SK-N-SH (cell line): ENCODE results near the gene OLFM1. TPM values are rescaled to one million over a fixed set of nuclear protein-coding genes. Genes with fewer than 3 reads are reported as not detected.

Experiments used
- CTCF ChIA-PET: fragments of 300-600, 350-600 bp; formaldehyde crosslinking; extraction: SDS; loops from one replicate; lab custom pipeline; 2021; lab: Yijun Ruan, JAX
- POLR2A ChIA-PET: fragments of 350-600 bp; sonication (Branson Sonifier 250); formaldehyde crosslinking; extraction: SDS; loops from one replicate; lab custom pipeline; 2020; ENCODE audit warnings: antibody characterized with exemption, inconsistent platforms; lab: Yijun Ruan, JAX
- DNase-seq: peaks from one replicate; pipeline ENCODE4 v3.0.0; 2012
- H2AFZ ChIP-seq: fragments of 200-600 bp; sonication (generic); 2 replicates; pipeline ENCODE4 v1.8.1; 2016; ENCODE audit warnings: antibody characterized with exemption, mild to moderate bottlenecking, low read depth
- H3F3A ChIP-seq: fragments of 200-600 bp; sonication (generic); replicated peaks from 2 replicates; pipeline ENCODE3; 2016; ENCODE audit warnings: antibody characterized with exemption, mild to moderate bottlenecking; ENCODE audit not compliant: insufficient read depth
- H3K27ac ChIP-seq, 2 experiments: fragments of 200-500 bp in 1 of 2; fragments of 200-600 bp in 1 of 2; sonication (Bioruptor generic) in 1 of 2; sonication (generic), shearing (Covaris generic) in 1 of 2; 2 replicates each; pipeline versions ENCODE4 v1.5.1 to v1.6.1; 2014 to 2016; ENCODE audit warnings: low read depth in 2 of 2, inconsistent platforms in 1 of 2, low read length in 1 of 2, mild to moderate bottlenecking in 1 of 2, mixed read lengths in 1 of 2
- H3K27me3 ChIP-seq: fragments of 200-600 bp; sonication (generic), shearing (Covaris generic); 2 replicates; pipeline ENCODE4 v1.6.1; 2016; ENCODE audit warnings: mixed run types; ENCODE audit not compliant: insufficient read depth
- H3K36me3 ChIP-seq, 2 experiments: fragments of 200-500 bp in 1 of 2; fragments of 200-600 bp in 1 of 2; sonication (Bioruptor generic) in 1 of 2; sonication (generic) in 1 of 2; replicated peaks in 1 of 2; 2 replicates each; pipeline versions ENCODE3 to v1.5.1; 2014 to 2016; ENCODE audit warnings: low read length in 1 of 2, mild to moderate bottlenecking in 1 of 2; ENCODE audit not compliant: insufficient read depth in 2 of 2, control insufficient read depth in 1 of 2
- H3K4me1 ChIP-seq, 2 experiments: fragments of 200-500 bp in 1 of 2; fragments of 200-600 bp in 1 of 2; sonication (Bioruptor generic) in 1 of 2; sonication (generic), shearing (Covaris generic) in 1 of 2; 2 replicates each; pipeline versions ENCODE4 v1.5.1 to v1.6.1; 2014 to 2016; ENCODE audit warnings: low read depth in 1 of 2, low read length in 1 of 2, mixed run types in 1 of 2; ENCODE audit not compliant: insufficient read depth in 2 of 2, control insufficient read depth in 1 of 2
- H3K4me2 ChIP-seq: fragments of 200-600 bp; sonication (generic), shearing (Covaris generic); 2 replicates; pipeline ENCODE4 v1.6.1; 2017; ENCODE audit warnings: mixed run types
- H3K4me3 ChIP-seq, 2 experiments: fragments of 200-500 bp in 1 of 2; fragments of 200-600 bp in 1 of 2; sonication (Bioruptor generic) in 1 of 2; sonication (generic), shearing (Covaris generic) in 1 of 2; 2 replicates each; pipeline versions ENCODE4 v1.5.1 to v1.8.1; 2014 to 2016; ENCODE audit warnings: low read depth in 2 of 2, inconsistent platforms in 1 of 2, low read length in 1 of 2, mild to moderate bottlenecking in 1 of 2, mixed read lengths in 1 of 2, moderate library complexity in 1 of 2
- H3K79me2 ChIP-seq: fragments of 200-600 bp; sonication (generic); 2 replicates; pipeline ENCODE4 v1.8.1; 2017; ENCODE audit warnings: mild to moderate bottlenecking; ENCODE audit not compliant: insufficient read depth
- H3K9ac ChIP-seq: fragments of 200-600 bp; sonication (generic); 2 replicates; pipeline ENCODE4 v1.6.1; 2017; ENCODE audit warnings: mixed run types
- H3K9me2 ChIP-seq: fragments of 200-600 bp; sonication (generic); 2 replicates; pipeline ENCODE4 v1.6.1; 2017; ENCODE audit warnings: mixed run types
- H3K9me3 ChIP-seq: fragments of 200-600 bp; sonication (generic); 2 replicates; pipeline ENCODE4 v1.6.1; 2017; ENCODE audit warnings: mixed run types, mild to moderate bottlenecking, moderate library complexity
- H4K20me1 ChIP-seq: fragments of 200-600 bp; sonication (generic); 2 replicates; pipeline ENCODE4 v1.6.1; 2017; ENCODE audit warnings: mild to moderate bottlenecking, mixed run types; ENCODE audit not compliant: insufficient read depth
- CHD2 ChIP-seq: fragments of 150-350 bp; IDR thresholded peaks from 2 replicates; pipeline ENCODE4 v1.6.1; 2018; ENCODE audit warnings: low read length; ENCODE audit not compliant: partially characterized antibody
- ELF1 ChIP-seq: IDR thresholded peaks from 2 replicates; pipeline ENCODE4 v1.4.0; 2012
- EZH2phosphoT487 ChIP-seq: fragments of 200-600 bp; sonication (generic); IDR thresholded peaks from 2 replicates; pipeline ENCODE4 v1.6.1; 2017; ENCODE audit warnings: low read depth, mixed run types, mild to moderate bottlenecking, antibody characterized with exemption, moderate library complexity, borderline replicate concordance
- FOXM1 ChIP-seq: IDR thresholded peaks from 2 replicates; pipeline ENCODE4 v1.4.0; 2012; ENCODE audit warnings: low read depth, mild to moderate bottlenecking
- JUND ChIP-seq: IDR thresholded peaks from 2 replicates; pipeline ENCODE4 v1.4.0; 2012
- NFIC ChIP-seq: IDR thresholded peaks from 2 replicates; pipeline ENCODE4 v1.4.0; 2012; ENCODE audit warnings: borderline replicate concordance
- NRF1 ChIP-seq: IDR thresholded peaks from 2 replicates; pipeline ENCODE4 v1.6.1; 2012; ENCODE audit warnings: low read depth, mild to moderate bottlenecking, low read length
- POLR2AphosphoS5 ChIP-seq: IDR thresholded peaks from 2 replicates; pipeline ENCODE4 v1.6.1; 2012; ENCODE audit warnings: low read depth, low read length
- TAF1 ChIP-seq: IDR thresholded peaks from 2 replicates; pipeline ENCODE4 v1.6.1; 2012; ENCODE audit warnings: low read depth, mild to moderate bottlenecking, low read length, moderate library complexity, borderline replicate concordance
- TEAD4 ChIP-seq: IDR thresholded peaks from 2 replicates; pipeline ENCODE4 v1.4.0; 2012; ENCODE audit warnings: mild to moderate bottlenecking, borderline replicate concordance; ENCODE audit not compliant: insufficient read depth
- YY1 ChIP-seq: IDR thresholded peaks from 2 replicates; pipeline ENCODE4 v1.4.0; 2012; ENCODE audit warnings: low read depth, mild to moderate bottlenecking
- WGBS: methylation state at CpG from one replicate; pipeline ENCODE4 v1.1.6; 2017; ENCODE audit warnings: low lambda C conversion rate; 5-methylcytosine and 5-hydroxymethylcytosine counted together
- polyA plus RNA-seq, 3 experiments: library from polyadenylated mRNA; depleted of rRNA; stranded (reverse); fragments of >200 nt; gene quantifications; 2 replicates each; pipeline ENCODE4 v1.2.3, GENCODE V29; 2012
- TF ChIP-seq, protein P1 (sequence below): IDR thresholded peaks from 2 replicates; pipeline ENCODE4 v1.4.0; 2012; ENCODE audit warnings: low read depth, borderline replicate concordance
- TF ChIP-seq, protein P2 (sequence below): IDR thresholded peaks from 2 replicates; pipeline ENCODE4 v1.6.1; 2012; ENCODE audit warnings: mild to moderate bottlenecking, low read depth, low read length, moderate library complexity
- TF ChIP-seq, protein P3 (sequence below): fragments of 200-600 bp; sonication (generic); IDR thresholded peaks from 2 replicates; pipeline ENCODE4 v1.6.1; 2017; ENCODE audit warnings: antibody characterized with exemption, mild to moderate bottlenecking, moderate library complexity
- TF ChIP-seq, protein P4 (sequence below): IDR thresholded peaks from 2 replicates; pipeline ENCODE4 v1.4.0; 2012; ENCODE audit warnings: low read depth, borderline replicate concordance

Gene OLFM1
- polyA plus RNA-seq, 1 of the 3 experiments (the other 2 are of a cell fraction) = 15.9 TPM

DNA sequence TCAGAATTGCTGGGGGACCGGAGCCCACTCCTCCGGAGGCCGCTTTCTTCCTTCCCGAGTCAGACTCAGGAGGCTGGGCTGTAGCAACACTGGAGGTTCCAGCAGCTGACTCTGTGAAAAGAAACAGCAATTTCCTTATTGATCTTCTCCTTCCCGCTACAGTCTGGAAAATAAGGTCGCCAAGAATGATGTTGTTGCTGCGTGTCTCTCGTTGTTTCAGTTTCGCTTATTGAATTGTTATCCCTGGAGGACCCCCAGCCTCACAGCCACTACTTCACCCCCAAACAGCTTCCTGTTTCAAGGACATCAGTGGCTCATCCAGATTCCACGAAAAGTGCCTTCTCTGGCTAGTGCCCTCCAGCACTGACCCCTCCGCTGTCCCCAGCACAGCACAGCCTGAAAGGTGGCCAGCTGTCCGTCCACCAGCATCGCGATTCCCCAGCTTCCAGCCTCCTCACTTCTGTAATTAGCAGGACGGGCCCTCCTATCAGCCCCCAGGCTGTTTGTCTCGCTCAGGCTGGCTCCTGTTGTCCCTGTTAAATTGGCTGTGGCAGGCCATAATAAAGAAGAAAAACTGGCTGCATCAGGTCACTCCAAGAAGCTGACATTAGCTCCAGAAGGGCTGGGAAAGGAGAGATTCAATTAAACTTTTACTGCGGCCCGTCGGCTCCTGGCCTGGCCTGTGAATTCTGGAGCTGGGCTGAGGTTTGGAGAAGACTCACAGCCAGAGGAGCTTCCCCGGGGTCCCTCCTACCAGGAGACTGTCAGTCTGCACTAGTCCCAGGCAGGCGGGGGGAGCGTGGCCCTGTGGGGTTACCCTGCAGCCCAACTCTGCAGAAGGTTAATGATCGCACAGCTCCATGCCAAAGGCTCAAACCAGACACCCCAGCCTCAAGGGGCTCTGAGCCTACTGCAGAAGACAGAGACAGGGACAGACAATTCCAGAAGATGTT, 40.5 kb downstream of the OLFM1 start (continued):
- TF ChIP-seq, protein P1, sequence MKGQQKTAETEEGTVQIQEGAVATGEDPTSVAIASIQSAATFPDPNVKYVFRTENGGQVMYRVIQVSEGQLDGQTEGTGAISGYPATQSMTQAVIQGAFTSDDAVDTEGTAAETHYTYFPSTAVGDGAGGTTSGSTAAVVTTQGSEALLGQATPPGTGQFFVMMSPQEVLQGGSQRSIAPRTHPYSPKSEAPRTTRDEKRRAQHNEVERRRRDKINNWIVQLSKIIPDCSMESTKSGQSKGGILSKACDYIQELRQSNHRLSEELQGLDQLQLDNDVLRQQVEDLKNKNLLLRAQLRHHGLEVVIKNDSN = no peak
- TF ChIP-seq TAF1 = no peak

DNA sequence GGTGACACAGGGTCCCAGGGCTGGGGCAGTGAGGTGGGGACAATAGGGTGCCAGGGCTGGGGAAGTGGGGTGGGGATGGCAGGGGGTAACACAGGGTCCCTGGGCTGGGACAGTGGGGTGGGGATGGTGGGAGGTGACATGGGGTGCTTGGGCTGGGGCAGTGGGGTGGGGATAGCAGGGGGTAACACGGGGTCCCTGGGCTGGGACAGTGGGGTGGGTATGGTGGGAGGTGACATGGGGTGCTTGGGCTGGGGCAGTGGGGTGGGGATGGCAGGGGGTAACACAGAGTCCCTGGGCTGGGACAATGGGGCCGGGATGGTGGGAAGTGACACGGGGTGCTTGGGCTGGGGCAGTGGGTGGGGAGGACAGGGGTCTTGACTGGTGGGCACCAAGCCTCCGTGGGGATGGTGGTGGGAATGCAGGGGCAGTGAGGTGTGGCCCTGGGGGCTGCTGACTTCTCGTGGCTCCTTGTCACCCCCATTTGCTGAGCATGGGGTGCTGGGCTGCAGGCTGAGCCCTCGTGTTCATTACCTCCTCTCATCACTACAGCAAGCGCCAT, 41.7 kb downstream of the OLFM1 start:
- WGBS = 54% methylated on average over 6 of the region's 7 CpGs
- no peak for TF ChIP-seq JUND
- TF ChIP-seq, protein P1 = no peak
- TF ChIP-seq YY1 = no peak
- TF ChIP-seq, protein P2, sequence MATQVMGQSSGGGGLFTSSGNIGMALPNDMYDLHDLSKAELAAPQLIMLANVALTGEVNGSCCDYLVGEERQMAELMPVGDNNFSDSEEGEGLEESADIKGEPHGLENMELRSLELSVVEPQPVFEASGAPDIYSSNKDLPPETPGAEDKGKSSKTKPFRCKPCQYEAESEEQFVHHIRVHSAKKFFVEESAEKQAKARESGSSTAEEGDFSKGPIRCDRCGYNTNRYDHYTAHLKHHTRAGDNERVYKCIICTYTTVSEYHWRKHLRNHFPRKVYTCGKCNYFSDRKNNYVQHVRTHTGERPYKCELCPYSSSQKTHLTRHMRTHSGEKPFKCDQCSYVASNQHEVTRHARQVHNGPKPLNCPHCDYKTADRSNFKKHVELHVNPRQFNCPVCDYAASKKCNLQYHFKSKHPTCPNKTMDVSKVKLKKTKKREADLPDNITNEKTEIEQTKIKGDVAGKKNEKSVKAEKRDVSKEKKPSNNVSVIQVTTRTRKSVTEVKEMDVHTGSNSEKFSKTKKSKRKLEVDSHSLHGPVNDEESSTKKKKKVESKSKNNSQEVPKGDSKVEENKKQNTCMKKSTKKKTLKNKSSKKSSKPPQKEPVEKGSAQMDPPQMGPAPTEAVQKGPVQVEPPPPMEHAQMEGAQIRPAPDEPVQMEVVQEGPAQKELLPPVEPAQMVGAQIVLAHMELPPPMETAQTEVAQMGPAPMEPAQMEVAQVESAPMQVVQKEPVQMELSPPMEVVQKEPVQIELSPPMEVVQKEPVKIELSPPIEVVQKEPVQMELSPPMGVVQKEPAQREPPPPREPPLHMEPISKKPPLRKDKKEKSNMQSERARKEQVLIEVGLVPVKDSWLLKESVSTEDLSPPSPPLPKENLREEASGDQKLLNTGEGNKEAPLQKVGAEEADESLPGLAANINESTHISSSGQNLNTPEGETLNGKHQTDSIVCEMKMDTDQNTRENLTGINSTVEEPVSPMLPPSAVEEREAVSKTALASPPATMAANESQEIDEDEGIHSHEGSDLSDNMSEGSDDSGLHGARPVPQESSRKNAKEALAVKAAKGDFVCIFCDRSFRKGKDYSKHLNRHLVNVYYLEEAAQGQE = no peak
- TF ChIP-seq TEAD4 = no peak
- TF ChIP-seq, protein P3, sequence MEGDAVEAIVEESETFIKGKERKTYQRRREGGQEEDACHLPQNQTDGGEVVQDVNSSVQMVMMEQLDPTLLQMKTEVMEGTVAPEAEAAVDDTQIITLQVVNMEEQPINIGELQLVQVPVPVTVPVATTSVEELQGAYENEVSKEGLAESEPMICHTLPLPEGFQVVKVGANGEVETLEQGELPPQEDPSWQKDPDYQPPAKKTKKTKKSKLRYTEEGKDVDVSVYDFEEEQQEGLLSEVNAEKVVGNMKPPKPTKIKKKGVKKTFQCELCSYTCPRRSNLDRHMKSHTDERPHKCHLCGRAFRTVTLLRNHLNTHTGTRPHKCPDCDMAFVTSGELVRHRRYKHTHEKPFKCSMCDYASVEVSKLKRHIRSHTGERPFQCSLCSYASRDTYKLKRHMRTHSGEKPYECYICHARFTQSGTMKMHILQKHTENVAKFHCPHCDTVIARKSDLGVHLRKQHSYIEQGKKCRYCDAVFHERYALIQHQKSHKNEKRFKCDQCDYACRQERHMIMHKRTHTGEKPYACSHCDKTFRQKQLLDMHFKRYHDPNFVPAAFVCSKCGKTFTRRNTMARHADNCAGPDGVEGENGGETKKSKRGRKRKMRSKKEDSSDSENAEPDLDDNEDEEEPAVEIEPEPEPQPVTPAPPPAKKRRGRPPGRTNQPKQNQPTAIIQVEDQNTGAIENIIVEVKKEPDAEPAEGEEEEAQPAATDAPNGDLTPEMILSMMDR = no peak
- no peak for TF ChIP-seq FOXM1
- no peak for TF ChIP-seq CHD2
- TF ChIP-seq NRF1 = no peak
- no peak for TF ChIP-seq NFIC
- no peak for TF ChIP-seq EZH2phosphoT487
- no peak for TF ChIP-seq ELF1
- TF ChIP-seq, protein P4, sequence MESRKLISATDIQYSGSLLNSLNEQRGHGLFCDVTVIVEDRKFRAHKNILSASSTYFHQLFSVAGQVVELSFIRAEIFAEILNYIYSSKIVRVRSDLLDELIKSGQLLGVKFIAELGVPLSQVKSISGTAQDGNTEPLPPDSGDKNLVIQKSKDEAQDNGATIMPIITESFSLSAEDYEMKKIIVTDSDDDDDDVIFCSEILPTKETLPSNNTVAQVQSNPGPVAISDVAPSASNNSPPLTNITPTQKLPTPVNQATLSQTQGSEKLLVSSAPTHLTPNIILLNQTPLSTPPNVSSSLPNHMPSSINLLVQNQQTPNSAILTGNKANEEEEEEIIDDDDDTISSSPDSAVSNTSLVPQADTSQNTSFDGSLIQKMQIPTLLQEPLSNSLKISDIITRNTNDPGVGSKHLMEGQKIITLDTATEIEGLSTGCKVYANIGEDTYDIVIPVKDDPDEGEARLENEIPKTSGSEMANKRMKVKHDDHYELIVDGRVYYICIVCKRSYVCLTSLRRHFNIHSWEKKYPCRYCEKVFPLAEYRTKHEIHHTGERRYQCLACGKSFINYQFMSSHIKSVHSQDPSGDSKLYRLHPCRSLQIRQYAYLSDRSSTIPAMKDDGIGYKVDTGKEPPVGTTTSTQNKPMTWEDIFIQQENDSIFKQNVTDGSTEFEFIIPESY = no peak
- TF ChIP-seq POLR2AphosphoS5 = no peak
- H3F3A ChIP-seq = no peaks in the 10 kb centered on the region
- no peak for DNase-seq
- CTCF ChIA-PET = interaction anchor here (0.6 kb wide), 1 partner anchor 214 kb away, joined by 3 read pairs; no protein-coding TSS in a partner anchor
- no peak overlapping the region for H3K9ac ChIP-seq
- no peaks in the 10 kb centered on the region for H3K9me2 ChIP-seq
- H3K27ac ChIP-seq = no peak overlapping the region; a peak in 1 of 4 replicates
- peaks cover 0 to 22% of the 10 kb centered on the region in 2 experiments; a peak in 2 of 4 replicates for H3K4me1 ChIP-seq
- H3K4me2 ChIP-seq = no peak overlapping the region
- no peak overlapping the region for H2AFZ ChIP-seq
- no peak overlapping the region for H3K4me3 ChIP-seq
- no peaks in the 10 kb centered on the region for H4K20me1 ChIP-seq
- no peaks in the 10 kb centered on the region for H3K27me3 ChIP-seq
- H3K9me3 ChIP-seq = no peaks in the 10 kb centered on the region
- H3K36me3 ChIP-seq = no peaks in the 10 kb centered on the region
- no peaks in the 10 kb centered on the region for H3K79me2 ChIP-seq
- POLR2A ChIA-PET = no interaction called here
